IPS-NIHi11 (cell line): ENCODE data around the gene TMEM54.

ENCODE experiments used
- DNase-seq: peaks from one replicate; pipeline ENCODE4 v3.0.0; 2012; ENCODE audit warnings: mixed read lengths, low spot score

The TMEM54 gene

GRCh38 chr1:32895325-32896215 lies 5.6 kb downstream of the TMEM54 start:
- no peak for DNase-seq

- no peak for DNase-seq
Observed at GRCh38 chr1:32894681-32895080, 6.5 kb downstream of the TMEM54 start.

GRCh38 chr1:32894019-32894600 lies 7.1 kb downstream of the TMEM54 start:
- DNase-seq, result peak; percentile 56

- DNase-seq, result peak; percentile 78
Observed at GRCh38 chr1:32893198-32894018, 7.8 kb downstream of the TMEM54 start.

GRCh38 chr1:32892368-32893197 lies 8.6 kb downstream of the TMEM54 start:
- DNase-seq, result peak; percentile 95

- DNase-seq, result no peak
Observed at GRCh38 chr1:32891630-32892029, 9.6 kb downstream of the TMEM54 start.

- no peak for DNase-seq
Observed at GRCh38 chr1:32891241-32891570, 10.0 kb downstream of the TMEM54 start.

GRCh38 chr1:32890516-32891240 lies 10.5 kb downstream of the TMEM54 start:
- no peak for DNase-seq

- no peak for DNase-seq
Observed at GRCh38 chr1:32889731-32890278, 11.4 kb downstream of the TMEM54 start.

- DNase-seq, result no peak
Observed at GRCh38 chr1:32888677-32889420, 12.3 kb downstream of the TMEM54 start.

GRCh38 chr1:32888134-32888533 lies 13.1 kb downstream of the TMEM54 start:
- DNase-seq, result no peak

GRCh38 chr1:32887623-32888022 lies 13.6 kb downstream of the TMEM54 start:
- DNase-seq, result no peak

GRCh38 chr1:32886828-32887414 lies 14.3 kb downstream of the TMEM54 start:
- no peak for DNase-seq

- peak; percentile 95 for DNase-seq
Observed at GRCh38 chr1:32886004-32886827, 15.0 kb downstream of the TMEM54 start, which contains the start of gene HPCA. TSS of gene HPCA (plus strand) at chr1:32886491. CDS start at chr1:32888899, 2,408 bp downstream.

- DNase-seq, result no peak
Observed at GRCh38 chr1:32885676-32886003, 15.5 kb downstream of the TMEM54 start.

GRCh38 chr1:32884726-32885125 lies 16.5 kb downstream of the TMEM54 start:
- no peak for DNase-seq

- no peak for DNase-seq
Observed at GRCh38 chr1:32884032-32884372, 17.2 kb downstream of the TMEM54 start.

GRCh38 chr1:32883338-32884031 lies 17.7 kb downstream of the TMEM54 start:
- DNase-seq, result no peak
